ENCODE measurements around the gene AHCY. TPM values are rescaled to one million over a fixed set of nuclear protein-coding genes. Genes with fewer than 3 reads are reported as not detected.
A peak's percentile ranks its signal among the peaks of the same experiment; 100 is the strongest.

AHCY gene
- total and polyA plus RNA-seq, 2 of the 4 experiments (the other 2 are of a cell fraction) = 138 to 210 TPM

DNA sequence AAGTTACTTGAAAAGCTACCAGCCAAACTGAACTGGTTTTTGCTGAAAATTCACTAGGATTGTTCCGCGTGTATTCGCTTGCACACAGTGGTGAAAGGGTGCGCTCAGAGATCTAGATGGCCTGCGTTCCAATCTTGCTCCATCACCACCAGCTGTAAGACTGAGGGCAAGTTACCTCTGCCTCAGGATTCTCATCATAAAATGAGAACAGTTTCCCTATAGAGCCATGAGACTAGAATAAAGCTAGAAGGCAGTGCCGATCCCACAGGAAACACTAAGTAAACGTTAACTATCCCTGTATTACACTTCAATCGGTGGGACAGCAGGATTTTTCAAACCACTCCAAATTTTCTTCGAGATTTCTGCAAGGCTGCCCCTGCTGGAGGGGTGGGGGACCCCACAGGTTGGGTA, 838 bp downstream of the AHCY start:
- in situ Hi-C loops (cut with MboI; ENCODE audit: low sequenced_read_pairs) = loop anchor here (10.0 kb wide), 1 partner anchor 412 kb away; no protein-coding TSS in a partner anchor
- Histone ChIP-seq H3K18ac (ENCODE audit: low read depth, low read length) (no peak overlapping the region; the same call in 1 of the 2 replicates), H2BK5ac (ENCODE audit: low read depth, low read length, poor library complexity, severe bottlenecking) (peak overlapping the region; percentile 12), H2AFZ (replicated peaks; ENCODE audit: low read length, poor library complexity) (peak overlapping the region; percentile 92), H3K14ac (replicated peaks; ENCODE audit: low read depth, low read length) (peak overlapping the region; percentile 94), H3K4me1 (ENCODE audit: control insufficient read depth, insufficient read depth, low read length) (peaks cover 9% of the 10 kb centered on the region), H3K23ac (ENCODE audit: low read depth, low read length) (peak overlapping the region; percentile 84), H3K4me3 (ENCODE audit: insufficient read depth, low read depth, low read length) (peak overlapping the region; percentile 76), H4K5ac (ENCODE audit: low read depth, low read length) (peak overlapping the region; percentile 24), H4K8ac (ENCODE audit: low read depth in 2 of 2, low read length in 2 of 2) (peak overlapping the region; percentile 88 to 96), H3K4me2 (ENCODE audit: low read depth, low read length) (peak overlapping the region; percentile 90), H3K36me3 (ENCODE audit: control insufficient read depth, insufficient read depth, low read length) (no peaks in the 10 kb centered on the region; the same call in 1 of the 2 replicates), H3K9me3 (ENCODE audit: control insufficient read depth, insufficient read depth, low read length) (no peaks in the 10 kb centered on the region), H2AK9ac (replicated peaks; ENCODE audit: low read depth, low read length, poor library complexity) (peak overlapping the region; percentile 91), H4K91ac (ENCODE audit: insufficient read depth, low read depth, low read length) (peak overlapping the region; percentile 39; the same call in 1 of the 2 replicates), H4K20me1 (ENCODE audit: insufficient read depth, low read length) (peaks cover 4% of the 10 kb centered on the region; the same call in 1 of the 2 replicates), H3K27me3 (ENCODE audit: control insufficient read depth, insufficient read depth, low read length) (no peaks in the 10 kb centered on the region), H3K27ac (ENCODE audit: insufficient read depth, low read length) (peak overlapping the region; percentile 57), H2BK120ac (ENCODE audit: low read depth, low read length) (no peak overlapping the region), H2BK15ac (ENCODE audit: low read depth, low read length) (no peak overlapping the region), H3K79me1 (ENCODE audit: low read depth in 1 of 2, low read length in 2 of 2) (peaks cover 25 to 41% of the 10 kb centered on the region in 2 experiments), H3K9me1 (ENCODE audit: insufficient read depth, low read length) (peaks cover 9% of the 10 kb centered on the region), H3K9ac (ENCODE audit: low read depth, low read length) (peak overlapping the region; percentile 75), H2AK5ac (ENCODE audit: low read depth, low read length) (peak overlapping the region; percentile 89), H3K56ac (ENCODE audit: extremely low read depth, insufficient read depth, low read length) (peak overlapping the region; percentile 81), H2BK20ac (ENCODE audit: low read depth, low read length) (no peak overlapping the region), H3K4ac (ENCODE audit: low read depth, low read length) (peak overlapping the region; percentile 74)
- dilution Hi-C loops (cut with HindIII; ENCODE audit: low sequenced_read_pairs, unreplicated experiment) = no loop called here
- ATAC-seq (ENCODE audit: low read depth) = no peak
- no TSS peak for BruUV-seq (replicated peaks)
- intact Hi-C loops (cut with micrococcal nuclease) = loop anchor here (2.0 kb wide), 1 partner anchor 112 kb away; no protein-coding TSS in a partner anchor
- TF ChIP-seq CEBPB (IDR thresholded peaks at IDR 0.05; ENCODE audit: low read depth, low read length) = no peak
- TF ChIP-seq, protein P1, sequence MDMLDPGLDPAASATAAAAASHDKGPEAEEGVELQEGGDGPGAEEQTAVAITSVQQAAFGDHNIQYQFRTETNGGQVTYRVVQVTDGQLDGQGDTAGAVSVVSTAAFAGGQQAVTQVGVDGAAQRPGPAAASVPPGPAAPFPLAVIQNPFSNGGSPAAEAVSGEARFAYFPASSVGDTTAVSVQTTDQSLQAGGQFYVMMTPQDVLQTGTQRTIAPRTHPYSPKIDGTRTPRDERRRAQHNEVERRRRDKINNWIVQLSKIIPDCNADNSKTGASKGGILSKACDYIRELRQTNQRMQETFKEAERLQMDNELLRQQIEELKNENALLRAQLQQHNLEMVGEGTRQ (IDR thresholded peaks at IDR 0.05; ENCODE audit: low read depth, low read length) = no peak
- TF ChIP-seq FOS (IDR thresholded peaks at IDR 0.05; ENCODE audit: low read depth, low read length) = no peak
- TF ChIP-seq SMC3 (IDR thresholded peaks at IDR 0.05; ENCODE audit: low read depth, low read length) = no peak
- TF ChIP-seq BHLHE40 (IDR thresholded peaks at IDR 0.05; ENCODE audit: low read depth, low read length) = no peak
- no peak for TF ChIP-seq RCOR1 (IDR thresholded peaks at IDR 0.05; ENCODE audit: insufficient replicate concordance, low read length)
- no peak for TF ChIP-seq MAFK (IDR thresholded peaks at IDR 0.05; ENCODE audit: low read depth, low read length)
- TF ChIP-seq MAZ (IDR thresholded peaks at IDR 0.05; ENCODE audit: borderline replicate concordance, low read depth, low read length) = no peak
- TF ChIP-seq RAD21 (IDR thresholded peaks at IDR 0.05; ENCODE audit: low read length) = no peak
- no peak for TF ChIP-seq NFE2L2 (IDR thresholded peaks at IDR 0.05; ENCODE audit: low read depth, low read length)
- no peak for TF ChIP-seq CTCF (conservative IDR thresholded peaks at IDR 0.05; ENCODE audit: low read depth, low read length)
- TF ChIP-seq POLR2A (IDR thresholded peaks at IDR 0.05; ENCODE audit: low read depth, low read length) = no peak
- no peak for TF ChIP-seq CHD1 (IDR thresholded peaks at IDR 0.05; ENCODE audit: low read depth, low read length)
- no peak for TF ChIP-seq ELK1 (IDR thresholded peaks at IDR 0.05; ENCODE audit: borderline replicate concordance, low read depth, low read length)
- ChIA-PET POLR2A (ENCODE audit: unreplicated experiment) (no interaction called here), CTCF (interaction anchor here (1.3 to 2.3 kb wide), 2 partner anchors 11 to 136 kb away, joined by 3 to 13 read pairs; no protein-coding TSS in a partner anchor)
- no CpG with 5 or more reads among the region's 9 CpGs for WGBS, 2 experiments (ENCODE audit: extremely low coverage in 2 of 2, insufficient read length in 1 of 2)
- DNase-seq = peak; percentile 47

Measured in IMR-90 (cell line).